ENCODE measurements around the gene CD302. TPM values are rescaled to one million over a fixed set of nuclear protein-coding genes. Genes with fewer than 3 reads are reported as not detected.
"Not testable (repeated sequence)": the region's sequence is repeated elsewhere in the genome, so short reads cannot be mapped to it uniquely, and the experiment has no call there.

Gene CD302
- total and polyA plus RNA-seq, 3 donors from 2014 or later = 18.3 to 26.4 (median 23.2) TPM

- no peak for DNase-seq
- H3K4me3 ChIP-seq = no peak overlapping the region
- H3K9me3 ChIP-seq = no peaks in the 10 kb centered on the region
- H3K27ac ChIP-seq = no peak overlapping the region
- H3K36me3 ChIP-seq (ENCODE audit: low read depth, missing control alignments) = no peaks in the 10 kb centered on the region
- intact Hi-C loops (cut with DNase I; ENCODE audit: low total_unique reads) = no loop called here
- H3K4me1 ChIP-seq = no peaks in the 10 kb centered on the region
- WGBS, 2 donors = 79 to 89% methylated on average over 1 of the region's 1 CpG
- H3K27me3 ChIP-seq = no peaks in the 10 kb centered on the region
- TF ChIP-seq POLR2A (IDR thresholded peaks at IDR 0.05) = no peak
- TF ChIP-seq, protein P1, sequence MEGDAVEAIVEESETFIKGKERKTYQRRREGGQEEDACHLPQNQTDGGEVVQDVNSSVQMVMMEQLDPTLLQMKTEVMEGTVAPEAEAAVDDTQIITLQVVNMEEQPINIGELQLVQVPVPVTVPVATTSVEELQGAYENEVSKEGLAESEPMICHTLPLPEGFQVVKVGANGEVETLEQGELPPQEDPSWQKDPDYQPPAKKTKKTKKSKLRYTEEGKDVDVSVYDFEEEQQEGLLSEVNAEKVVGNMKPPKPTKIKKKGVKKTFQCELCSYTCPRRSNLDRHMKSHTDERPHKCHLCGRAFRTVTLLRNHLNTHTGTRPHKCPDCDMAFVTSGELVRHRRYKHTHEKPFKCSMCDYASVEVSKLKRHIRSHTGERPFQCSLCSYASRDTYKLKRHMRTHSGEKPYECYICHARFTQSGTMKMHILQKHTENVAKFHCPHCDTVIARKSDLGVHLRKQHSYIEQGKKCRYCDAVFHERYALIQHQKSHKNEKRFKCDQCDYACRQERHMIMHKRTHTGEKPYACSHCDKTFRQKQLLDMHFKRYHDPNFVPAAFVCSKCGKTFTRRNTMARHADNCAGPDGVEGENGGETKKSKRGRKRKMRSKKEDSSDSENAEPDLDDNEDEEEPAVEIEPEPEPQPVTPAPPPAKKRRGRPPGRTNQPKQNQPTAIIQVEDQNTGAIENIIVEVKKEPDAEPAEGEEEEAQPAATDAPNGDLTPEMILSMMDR (IDR thresholded peaks at IDR 0.05) = no peak
These were observed 62.4 kb downstream of the CD302 start for GRCh38 chr2:159735648-159736047.

GRCh38 chr2:159728629-159729028, 69.4 kb downstream of the CD302 start:
- Histone ChIP-seq H3K36me3 (ENCODE audit: low read depth, missing control alignments) (no peaks in the 10 kb centered on the region), H3K9me3 (no peaks in the 10 kb centered on the region), H3K4me1 (no peaks in the 10 kb centered on the region), H3K4me3 (no peak overlapping the region), H3K27me3 (no peaks in the 10 kb centered on the region), H3K27ac (no peak overlapping the region)
- no peak for DNase-seq
- 60 to 72% methylated on average over 3 of the region's 3 CpGs for WGBS, 2 donors
- no peak for TF ChIP-seq POLR2A (IDR thresholded peaks at IDR 0.05)
- TF ChIP-seq, protein P1 (IDR thresholded peaks at IDR 0.05) = no peak
- intact Hi-C loops (cut with DNase I; ENCODE audit: low total_unique reads) = no loop called here

GRCh38 chr2:159725713-159726112, 72.3 kb downstream of the CD302 start:
- no peak for TF ChIP-seq POLR2A (IDR thresholded peaks at IDR 0.05)
- H3K9me3 ChIP-seq = no peaks in the 10 kb centered on the region
- H3K27ac ChIP-seq = no peak overlapping the region
- H3K36me3 ChIP-seq (ENCODE audit: low read depth, missing control alignments) = no peaks in the 10 kb centered on the region
- no peaks in the 10 kb centered on the region for H3K27me3 ChIP-seq
- H3K4me3 ChIP-seq = no peak overlapping the region
- 78 to 89% methylated on average over 3 of the region's 3 CpGs for WGBS, 2 donors
- H3K4me1 ChIP-seq = no peaks in the 10 kb centered on the region
- intact Hi-C loops (cut with DNase I; ENCODE audit: low total_unique reads) = no loop called here
- no peak for DNase-seq

GRCh38 chr2:159724795-159725572, 73.0 kb downstream of the CD302 start:
- H3K27ac ChIP-seq; H3K36me3 ChIP-seq (ENCODE audit: low read depth, missing control alignments); DNase-seq; H3K4me1 ChIP-seq; H3K27me3 ChIP-seq; H3K9me3 ChIP-seq; intact Hi-C loops (cut with DNase I; ENCODE audit: low total_unique reads); H3K4me3 ChIP-seq: not testable (repeated sequence)
- WGBS, 2 donors = 85 to 96% methylated on average over 6 of the region's 6 CpGs

DNA sequence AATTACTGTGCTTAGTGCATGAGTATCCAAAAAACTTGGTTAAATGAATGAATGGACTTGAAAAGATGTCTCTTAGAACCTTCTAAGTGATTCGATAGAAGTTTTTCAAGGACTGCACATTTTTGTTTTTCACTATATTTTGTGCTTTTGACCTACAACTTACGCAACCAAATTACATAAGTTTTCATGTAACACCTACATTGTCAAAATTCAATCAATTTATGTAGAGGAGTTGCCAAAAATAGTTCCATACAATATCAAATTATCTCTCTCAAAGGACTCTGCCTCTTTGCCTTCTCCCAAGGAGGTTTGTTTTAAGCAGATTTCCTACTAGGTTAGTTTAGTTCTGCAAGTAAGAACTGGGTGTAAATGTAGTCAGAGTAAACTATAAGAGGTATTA, 75.4 kb downstream of the CD302 start:
- intact Hi-C loops (cut with DNase I; ENCODE audit: low total_unique reads) = no loop called here
- TF ChIP-seq, protein P1 (IDR thresholded peaks at IDR 0.05) = no peak
- no peak for TF ChIP-seq POLR2A (IDR thresholded peaks at IDR 0.05)

DNA sequence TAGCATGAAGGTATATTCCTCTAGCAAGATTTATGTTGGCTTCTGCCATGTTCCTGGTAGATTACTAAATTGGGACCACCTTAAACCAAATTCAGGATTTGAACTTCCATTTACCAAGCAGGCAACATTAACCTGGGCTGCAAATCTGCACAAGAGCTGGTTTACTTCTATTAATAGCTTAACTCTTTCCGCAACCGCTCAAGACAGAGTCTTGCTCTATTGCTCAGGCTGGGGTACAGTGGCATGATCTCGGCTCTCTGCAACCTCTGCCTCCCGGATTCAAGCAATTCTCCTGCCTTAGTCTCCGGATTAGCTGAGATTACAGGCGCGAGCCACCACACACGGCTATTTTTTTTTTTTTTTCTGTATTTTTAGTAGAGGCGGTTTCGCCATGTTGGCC, 77.3 kb downstream of the CD302 start:
- intact Hi-C loops (cut with DNase I; ENCODE audit: low total_unique reads) = no loop called here
- peaks cover 9% of the 10 kb centered on the region for H3K4me1 ChIP-seq

More for the DNA sequence above, 75.4 kb downstream of the CD302 start:
- no peak overlapping the region for H3K4me3 ChIP-seq
- H3K27ac ChIP-seq = no peak overlapping the region
- peaks cover 9% of the 10 kb centered on the region for H3K4me1 ChIP-seq
- DNase-seq = no peak
- no peaks in the 10 kb centered on the region for H3K9me3 ChIP-seq
- no peaks in the 10 kb centered on the region for H3K27me3 ChIP-seq
- WGBS, 2 donors = 90 to 93% methylated on average over 2 of the region's 2 CpGs
- no peaks in the 10 kb centered on the region for H3K36me3 ChIP-seq (ENCODE audit: low read depth, missing control alignments)

More for the DNA sequence above, 77.3 kb downstream of the CD302 start:
- H3K36me3 ChIP-seq (ENCODE audit: low read depth, missing control alignments) = no peaks in the 10 kb centered on the region
- no peak for DNase-seq
- no peaks in the 10 kb centered on the region for H3K9me3 ChIP-seq
- no peaks in the 10 kb centered on the region for H3K27me3 ChIP-seq
- no peak overlapping the region for H3K4me3 ChIP-seq
- WGBS, 2 donors = 95 to 99% methylated on average over 10 of the region's 10 CpGs
- no peak overlapping the region for H3K27ac ChIP-seq
- no peak for TF ChIP-seq POLR2A (IDR thresholded peaks at IDR 0.05)
- TF ChIP-seq, protein P1 (IDR thresholded peaks at IDR 0.05) = no peak

All from testis (tissue), 3 donors.